H9 (cell line): Measurements from ENCODE around the gene ERCC5. TPM values are rescaled to one million over a fixed set of nuclear protein-coding genes. Genes with fewer than 3 reads are reported as not detected.

Source experiments
- DNase-seq: peaks from one replicate; pipeline ENCODE4 v3.0.0-alpha.2; 2017
- H2AFZ ChIP-seq: one replicate; pipeline ENCODE4 v1.6.1; 2013; ENCODE audit warnings: mild to moderate bottlenecking, low read length, control low read depth, moderate library complexity
- H2AK5ac ChIP-seq: 2 replicates; pipeline ENCODE4 v1.6.1; 2013; ENCODE audit warnings: low read length, control low read depth, mixed read lengths; ENCODE audit not compliant: insufficient read length
- H2BK120ac ChIP-seq: one replicate; pipeline ENCODE4 v1.6.1; 2013; ENCODE audit warnings: low read depth, mild to moderate bottlenecking, low read length, control low read depth, inconsistent platforms; ENCODE audit not compliant: poor library complexity, severe bottlenecking
- H2BK12ac ChIP-seq: 2 replicates; pipeline ENCODE4 v1.6.1; 2013; ENCODE audit warnings: low read length, control low read depth, mixed read lengths, low read depth; ENCODE audit not compliant: insufficient read length
- H2BK15ac ChIP-seq: 2 replicates; pipeline ENCODE4 v1.6.1; 2013; ENCODE audit warnings: low read depth, low read length, control low read depth
- H2BK20ac ChIP-seq: one replicate; pipeline ENCODE4 v1.6.1; 2013; ENCODE audit warnings: low read depth, mild to moderate bottlenecking, low read length, control low read depth, inconsistent platforms; ENCODE audit not compliant: poor library complexity, severe bottlenecking
- H2BK5ac ChIP-seq: 2 replicates; pipeline ENCODE4 v1.6.1; 2013; ENCODE audit warnings: low read length, control low read depth, mixed read lengths; ENCODE audit not compliant: insufficient read length
- H3K14ac ChIP-seq: 2 replicates; pipeline ENCODE4 v1.6.1; 2013; ENCODE audit warnings: low read length, control low read depth; ENCODE audit not compliant: insufficient read depth
- H3K18ac ChIP-seq: 2 replicates; pipeline ENCODE4 v1.6.1; 2013; ENCODE audit warnings: low read depth, mild to moderate bottlenecking, mixed read lengths, low read length, control low read depth; ENCODE audit not compliant: insufficient read length
- H3K23ac ChIP-seq: 2 replicates; pipeline ENCODE4 v1.6.1; 2013; ENCODE audit warnings: low read length, control low read depth, mixed read lengths, low read depth; ENCODE audit not compliant: insufficient read length
- H3K23me2 ChIP-seq: 2 replicates; pipeline ENCODE4 v1.6.1; 2013; ENCODE audit warnings: low read depth, mild to moderate bottlenecking, mixed read lengths, low read length, control low read depth; ENCODE audit not compliant: insufficient read length, poor library complexity, severe bottlenecking
- H3K27ac ChIP-seq: 2 replicates; pipeline ENCODE4 v1.5.1; 2013; ENCODE audit warnings: low read length, control low read depth, mixed read lengths, low read depth; ENCODE audit not compliant: insufficient read length
- H3K27me3 ChIP-seq: 2 replicates; pipeline ENCODE4 v1.6.1; 2013; ENCODE audit warnings: low read length, control low read depth, inconsistent platforms; ENCODE audit not compliant: insufficient read depth
- H3K4ac ChIP-seq: 2 replicates; pipeline ENCODE4 v1.6.1; 2013; ENCODE audit warnings: low read depth, mild to moderate bottlenecking, control low read depth, inconsistent platforms, low read length, moderate library complexity
- H3K4me1 ChIP-seq: 2 replicates; pipeline ENCODE4 v1.6.1; 2013; ENCODE audit warnings: low read length, control low read depth, inconsistent platforms; ENCODE audit not compliant: insufficient read depth
- H3K4me2 ChIP-seq: 2 replicates; pipeline ENCODE4 v1.6.1; 2013; ENCODE audit warnings: low read length, control low read depth, mixed read lengths; ENCODE audit not compliant: insufficient read length, insufficient read depth
- H3K56ac ChIP-seq: 2 replicates; pipeline ENCODE4 v1.6.1; 2013; ENCODE audit warnings: low read depth, mild to moderate bottlenecking, mixed read lengths, low read length, control low read depth; ENCODE audit not compliant: insufficient read length
- H3K79me1 ChIP-seq: 2 replicates; pipeline ENCODE4 v1.6.1; 2013; ENCODE audit warnings: low read depth, mild to moderate bottlenecking, moderate library complexity, low read length, control low read depth, inconsistent platforms; ENCODE audit not compliant: insufficient read depth, poor library complexity, severe bottlenecking
- H3K79me2 ChIP-seq: 2 replicates; pipeline ENCODE4 v1.6.1; 2013; ENCODE audit warnings: low read length, control low read depth, inconsistent platforms; ENCODE audit not compliant: insufficient read depth
- H3K9ac ChIP-seq: 2 replicates; pipeline ENCODE4 v1.6.1; 2013; ENCODE audit warnings: low read length, control low read depth, mixed read lengths; ENCODE audit not compliant: insufficient read length; ENCODE audit errors: extremely low read depth
- H3K9me3 ChIP-seq: one replicate; pipeline ENCODE4 v1.6.1; 2013; ENCODE audit warnings: low read depth, low read length, inconsistent platforms; ENCODE audit not compliant: control insufficient read depth
- H3T11ph ChIP-seq: one replicate; pipeline ENCODE4 v1.6.1; 2013; ENCODE audit warnings: mild to moderate bottlenecking, low read length, control low read depth, inconsistent platforms
- H4K20me1 ChIP-seq: one replicate; pipeline ENCODE4 v1.6.1; 2013; ENCODE audit not compliant: control insufficient read depth, insufficient read length, insufficient read depth
- H4K5ac ChIP-seq: 2 replicates; pipeline ENCODE4 v1.6.1; 2013; ENCODE audit warnings: low read depth, mild to moderate bottlenecking, mixed read lengths, low read length, control low read depth; ENCODE audit not compliant: insufficient read length
- H4K8ac ChIP-seq: replicated peaks from 2 replicates; pipeline ENCODE4 v1.6.1; 2013; ENCODE audit warnings: low read length, control low read depth, mixed read lengths, low read depth; ENCODE audit not compliant: insufficient read length
- H4K91ac ChIP-seq: 2 replicates; pipeline ENCODE4 v1.6.1; 2013; ENCODE audit warnings: low read depth, mild to moderate bottlenecking, moderate library complexity, mixed read lengths, low read length, control low read depth; ENCODE audit not compliant: insufficient read length
- H3K27ac Mint-ChIP-seq, 3 experiments: 2 replicates in 2 of 3; 3 replicates in 1 of 3; pipeline ENCODE4 v1.8.0; 2020 to 2021; ENCODE audit warnings: mixed read lengths in 3 of 3, mild to moderate bottlenecking in 1 of 3, moderate library complexity in 1 of 3
- H3K27me3 Mint-ChIP-seq: 2 replicates; pipeline ENCODE4 v1.8.0; 2021; ENCODE audit warnings: low read depth, mild to moderate bottlenecking, moderate library complexity, mixed read lengths
- H3K36me3 Mint-ChIP-seq, 3 experiments: 2 replicates in 2 of 3; 3 replicates in 1 of 3; pipeline ENCODE4 v1.8.0; 2020 to 2021; ENCODE audit warnings: low read depth in 3 of 3, mixed read lengths in 3 of 3; ENCODE audit not compliant: insufficient read depth in 1 of 3
- H3K4me1 Mint-ChIP-seq, 2 experiments: 2 replicates each; pipeline ENCODE4 v1.8.0; 2020; ENCODE audit warnings: mixed read lengths in 2 of 2
- H3K4me3 Mint-ChIP-seq, 2 experiments: 2 replicates in 1 of 2; 3 replicates in 1 of 2; pipeline ENCODE4 v1.8.0; 2020 to 2021; ENCODE audit warnings: mild to moderate bottlenecking in 2 of 2, mixed read lengths in 2 of 2, moderate library complexity in 1 of 2
- H3K9me3 Mint-ChIP-seq, 2 experiments: 2 replicates in 1 of 2; 3 replicates in 1 of 2; pipeline ENCODE4 v1.8.0; 2020; ENCODE audit warnings: mild to moderate bottlenecking in 2 of 2, mixed read lengths in 2 of 2, moderate library complexity in 1 of 2
- WGBS: extraction: QIAGEN DNeasy Blood & Tissue Kit; methylation state at CpG from one replicate; pipeline ENCODE4 v1.1.7; 2013; ENCODE audit warnings: missing lambda C conversion rate, low lambda C conversion rate, mixed read lengths; ENCODE audit not compliant: insufficient read length; ENCODE audit errors: extremely low coverage; 5-methylcytosine and 5-hydroxymethylcytosine counted together
- total RNA-seq: library from RNA; stranded (reverse); gene quantifications from 2 replicates; pipeline ENCODE4 v1.2.1, GENCODE V29; 2021
- TF ChIP-seq, protein P1 (sequence below): fragments of 200-600 bp; sonication (generic); conservative IDR thresholded peaks from 3 replicates; pipeline ENCODE4 v1.8.0; 2021; ENCODE audit warnings: antibody characterized with exemption, mild to moderate bottlenecking

ERCC5 gene
- total RNA-seq, 1 experiment from 2014 or later: 26.8 TPM

DNA sequence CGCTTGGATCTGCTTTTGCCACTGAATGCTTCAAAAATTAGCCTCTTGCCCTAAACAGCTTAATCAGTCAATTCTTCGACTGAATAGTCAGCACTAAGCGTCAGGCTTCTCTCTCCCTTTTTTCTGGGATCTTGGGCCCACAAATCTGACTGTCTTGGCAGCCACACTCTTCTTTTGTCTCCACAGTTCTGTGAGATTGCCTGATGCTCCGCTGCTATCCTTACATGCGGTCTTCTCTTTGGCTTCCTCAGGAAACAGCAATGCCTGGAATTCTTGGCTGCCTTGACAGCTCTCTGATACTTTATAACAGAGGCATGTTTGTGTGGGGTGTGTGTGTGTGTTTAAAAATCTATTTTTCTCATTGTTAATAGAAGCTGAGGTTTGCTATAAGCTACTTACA lies 32.6 kb downstream of the ERCC5 start:
- Histone ChIP-seq H2BK120ac (no peak overlapping the region), H4K91ac (no peak overlapping the region), H2AK5ac (no peak overlapping the region), H2BK5ac (no peak overlapping the region), H3K27me3 (no peaks in the 10 kb centered on the region), H3K23me2 (no peaks in the 10 kb centered on the region), H3K27ac (no peak overlapping the region), H3K4ac (no peak overlapping the region), H2BK12ac (no peak overlapping the region), H3K18ac (no peak overlapping the region), H4K8ac (no peak overlapping the region), H2BK15ac (no peak overlapping the region), H3K4me1 (no peaks in the 10 kb centered on the region), H3K79me2 (no peaks in the 10 kb centered on the region), H3K4me2 (no peak overlapping the region), H3K56ac (no peak overlapping the region), H3K9me3 (no peaks in the 10 kb centered on the region), H3K23ac (no peak overlapping the region), H2BK20ac (no peak overlapping the region), H4K5ac (no peak overlapping the region), H3T11ph (no peak overlapping the region), H4K20me1 (no peaks in the 10 kb centered on the region), H3K14ac (no peak overlapping the region), H3K79me1 (no peaks in the 10 kb centered on the region), H3K9ac (no peak overlapping the region), H2AFZ (no peak overlapping the region)
- H3K36me3 Mint-ChIP-seq: peaks cover 5 to 15% (median 15%) of the 10 kb centered on the region in 3 experiments; a peak in 4 of 7 replicates
- no peak overlapping the region for H3K4me3 Mint-ChIP-seq
- H3K27ac Mint-ChIP-seq: peak overlapping the region in 1 of 3 experiments; percentile 41; a peak in 1 of 7 replicates
- no peaks in the 10 kb centered on the region for H3K9me3 Mint-ChIP-seq
- TF ChIP-seq, protein P1, sequence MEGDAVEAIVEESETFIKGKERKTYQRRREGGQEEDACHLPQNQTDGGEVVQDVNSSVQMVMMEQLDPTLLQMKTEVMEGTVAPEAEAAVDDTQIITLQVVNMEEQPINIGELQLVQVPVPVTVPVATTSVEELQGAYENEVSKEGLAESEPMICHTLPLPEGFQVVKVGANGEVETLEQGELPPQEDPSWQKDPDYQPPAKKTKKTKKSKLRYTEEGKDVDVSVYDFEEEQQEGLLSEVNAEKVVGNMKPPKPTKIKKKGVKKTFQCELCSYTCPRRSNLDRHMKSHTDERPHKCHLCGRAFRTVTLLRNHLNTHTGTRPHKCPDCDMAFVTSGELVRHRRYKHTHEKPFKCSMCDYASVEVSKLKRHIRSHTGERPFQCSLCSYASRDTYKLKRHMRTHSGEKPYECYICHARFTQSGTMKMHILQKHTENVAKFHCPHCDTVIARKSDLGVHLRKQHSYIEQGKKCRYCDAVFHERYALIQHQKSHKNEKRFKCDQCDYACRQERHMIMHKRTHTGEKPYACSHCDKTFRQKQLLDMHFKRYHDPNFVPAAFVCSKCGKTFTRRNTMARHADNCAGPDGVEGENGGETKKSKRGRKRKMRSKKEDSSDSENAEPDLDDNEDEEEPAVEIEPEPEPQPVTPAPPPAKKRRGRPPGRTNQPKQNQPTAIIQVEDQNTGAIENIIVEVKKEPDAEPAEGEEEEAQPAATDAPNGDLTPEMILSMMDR: no peak
- no peaks in the 10 kb centered on the region for H3K27me3 Mint-ChIP-seq
- DNase-seq: no peak
- no CpG with 5 or more reads among the region's 5 CpGs for WGBS
- H3K4me1 Mint-ChIP-seq: peaks cover 15 to 17% of the 10 kb centered on the region in 2 experiments
